Uterus (tissue), 4 donors: ENCODE measurements around the gene THOC1. TPM values are rescaled to one million over a fixed set of nuclear protein-coding genes. Genes with fewer than 3 reads are reported as not detected.

Experiments used
- DNase-seq, 2 donors: peaks; one replicate each; pipeline ENCODE4 v3.0.0-alpha.2; 2019 to 2020
- H3K27ac ChIP-seq, 2 donors: fragments of 200-600 bp; sonication (generic); 1 replicate in 1 of 2; 2 replicates in 1 of 2; pipeline ENCODE4 v1.5.1; 2016 to 2018
- H3K27me3 ChIP-seq, 2 donors: fragments of 200-600 bp; sonication (generic); one replicate each; pipeline ENCODE4 v1.5.1; 2018 to 2019; ENCODE audit warnings: control low read depth in 1 of 2
- H3K36me3 ChIP-seq, 2 donors: fragments of 200-600 bp; sonication (generic); one replicate each; pipeline ENCODE4 v1.5.1; 2019; ENCODE audit warnings: control low read depth in 1 of 2
- H3K4me1 ChIP-seq, 2 donors: fragments of 200-600 bp; sonication (generic); one replicate each; pipeline ENCODE4 v1.5.1; 2018 to 2019; ENCODE audit warnings: control low read depth in 1 of 2
- H3K4me3 ChIP-seq, 2 donors: fragments of 200-600 bp; sonication (generic); 1 replicate in 1 of 2; 2 replicates in 1 of 2; pipeline ENCODE4 v1.5.1; 2018 to 2019; ENCODE audit warnings: mild to moderate bottlenecking in 1 of 2
- H3K9me3 ChIP-seq, 2 donors: fragments of 200-600 bp; sonication (generic); one replicate each; pipeline ENCODE4 v1.5.1; 2019; ENCODE audit warnings: control low read depth in 1 of 2
- POLR2A ChIP-seq, 2 donors: fragments of 450-650 bp; IDR thresholded peaks; one replicate each; pipeline ENCODE4 v1.6.1; 2016; ENCODE audit warnings: antibody characterized with exemption in 2 of 2, mild to moderate bottlenecking in 1 of 2, moderate library complexity in 1 of 2
- intact Hi-C: fragments of 100-400 bp; cut with DNase I; formaldehyde crosslinking; loops from one replicate; pipeline ENCODE4 v1.15.1; 2023; ENCODE audit warnings: low total_unique reads
- total RNA-seq, 4 donors: library from RNA; depleted of rRNA in 3 of 4; stranded (reverse); fragments of >200 nt in 3 of 4; gene quantifications; one replicate each; pipeline versions ENCODE4 v1.1.0 to v1.2.4, GENCODE V29; 2014 to 2023
- TF ChIP-seq, protein P1 (sequence below), 4 experiments: fragments of 200-600 bp in 2 of 4; fragments of 450-650 bp in 2 of 4; sonication (generic) in 2 of 4; IDR thresholded peaks; one replicate each; pipeline ENCODE4 v1.5.1; 2016 to 2019; ENCODE audit warnings: antibody characterized with exemption in 4 of 4, mild to moderate bottlenecking in 2 of 4, moderate library complexity in 1 of 4
- donor health status: DM: yes; HTN: yes; CAD: no.

The THOC1 gene
- total RNA-seq, 4 donors from 2014 or later, result 58.2 to 245 (median 98.6) TPM

DNA sequence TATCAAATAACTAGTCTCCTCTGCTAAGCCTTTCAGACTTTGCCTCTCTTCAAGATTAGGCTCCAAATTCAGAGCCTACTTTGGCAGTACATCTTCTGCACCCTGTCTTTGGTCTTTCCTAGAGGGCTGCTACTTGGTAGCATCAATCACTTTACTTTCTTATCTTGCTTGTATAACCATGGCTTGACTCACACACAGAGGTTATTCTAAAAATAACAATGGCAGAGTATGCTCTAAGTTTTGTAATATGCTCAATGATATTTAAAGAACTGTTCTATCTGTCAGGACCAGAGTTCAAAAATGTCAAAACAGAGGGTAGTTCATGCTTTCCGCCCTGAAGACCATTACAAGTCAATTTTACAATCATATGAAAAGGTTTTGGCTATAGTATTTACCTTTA, 27.7 kb downstream of the THOC1 start:
- TF ChIP-seq, protein P1, sequence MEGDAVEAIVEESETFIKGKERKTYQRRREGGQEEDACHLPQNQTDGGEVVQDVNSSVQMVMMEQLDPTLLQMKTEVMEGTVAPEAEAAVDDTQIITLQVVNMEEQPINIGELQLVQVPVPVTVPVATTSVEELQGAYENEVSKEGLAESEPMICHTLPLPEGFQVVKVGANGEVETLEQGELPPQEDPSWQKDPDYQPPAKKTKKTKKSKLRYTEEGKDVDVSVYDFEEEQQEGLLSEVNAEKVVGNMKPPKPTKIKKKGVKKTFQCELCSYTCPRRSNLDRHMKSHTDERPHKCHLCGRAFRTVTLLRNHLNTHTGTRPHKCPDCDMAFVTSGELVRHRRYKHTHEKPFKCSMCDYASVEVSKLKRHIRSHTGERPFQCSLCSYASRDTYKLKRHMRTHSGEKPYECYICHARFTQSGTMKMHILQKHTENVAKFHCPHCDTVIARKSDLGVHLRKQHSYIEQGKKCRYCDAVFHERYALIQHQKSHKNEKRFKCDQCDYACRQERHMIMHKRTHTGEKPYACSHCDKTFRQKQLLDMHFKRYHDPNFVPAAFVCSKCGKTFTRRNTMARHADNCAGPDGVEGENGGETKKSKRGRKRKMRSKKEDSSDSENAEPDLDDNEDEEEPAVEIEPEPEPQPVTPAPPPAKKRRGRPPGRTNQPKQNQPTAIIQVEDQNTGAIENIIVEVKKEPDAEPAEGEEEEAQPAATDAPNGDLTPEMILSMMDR (IDR thresholded peaks at IDR 0.05), result no peak
- TF ChIP-seq POLR2A (IDR thresholded peaks at IDR 0.05), result no peak
- Histone ChIP-seq H3K9me3 (no peaks in the 10 kb centered on the region), H3K36me3 (no peaks in the 10 kb centered on the region), H3K4me1 (no peaks in the 10 kb centered on the region), H3K27me3 (no peaks in the 10 kb centered on the region), H3K4me3 (no peak overlapping the region), H3K27ac (no peak overlapping the region)
- DNase-seq, result no peak
- intact Hi-C loops, result no loop called here

DNA sequence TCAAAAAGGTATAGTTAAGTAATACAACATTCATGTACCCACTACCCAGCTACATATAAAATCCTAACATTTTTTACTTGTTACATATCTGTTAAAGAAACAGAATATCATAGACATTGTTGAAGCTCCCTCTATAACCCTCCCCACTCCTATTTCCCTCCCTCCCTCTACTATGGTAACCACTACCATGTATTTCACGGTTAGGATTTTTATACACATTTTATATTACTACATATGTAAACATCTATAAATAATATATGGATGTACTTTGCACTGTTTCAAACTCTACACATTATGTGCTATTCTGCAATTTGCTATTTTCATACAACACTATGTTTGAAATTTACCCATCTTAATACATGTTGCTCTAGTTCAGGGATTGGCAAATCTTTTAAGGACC, 36.3 kb downstream of the THOC1 start:
- DNase-seq, result no peak
- H3K4me1 ChIP-seq, result no peaks in the 10 kb centered on the region
- H3K4me3 ChIP-seq, result no peak overlapping the region
- TF ChIP-seq, protein P1 (IDR thresholded peaks at IDR 0.05), result no peak
- no peak for TF ChIP-seq POLR2A (IDR thresholded peaks at IDR 0.05)
- intact Hi-C loops, result no loop called here
- H3K36me3 ChIP-seq, result no peaks in the 10 kb centered on the region
- H3K27me3 ChIP-seq, result no peaks in the 10 kb centered on the region
- no peak overlapping the region for H3K27ac ChIP-seq
- no peaks in the 10 kb centered on the region for H3K9me3 ChIP-seq

DNA sequence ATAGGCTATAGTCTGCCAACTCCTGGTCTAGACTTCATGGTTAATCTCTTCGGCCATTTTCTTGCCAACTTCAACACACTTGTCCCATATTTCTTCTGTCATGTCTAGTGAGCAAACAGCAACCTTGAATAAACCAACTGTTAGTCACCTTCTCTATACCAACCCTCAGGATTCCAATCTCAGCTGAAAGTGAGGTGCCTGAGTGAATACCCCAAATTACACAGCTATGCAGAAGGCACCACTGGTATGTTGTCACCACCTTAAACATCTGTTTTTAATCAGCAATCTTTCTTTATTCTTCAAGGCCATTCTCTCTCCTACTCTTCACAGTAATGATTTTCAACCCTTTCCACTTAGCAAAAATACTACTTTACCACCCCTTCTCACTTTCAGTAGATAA, 39.3 kb downstream of the THOC1 start:
- no peak for DNase-seq
- Histone ChIP-seq H3K27me3 (no peaks in the 10 kb centered on the region), H3K4me1 (no peaks in the 10 kb centered on the region), H3K4me3 (no peak overlapping the region), H3K36me3 (no peaks in the 10 kb centered on the region), H3K27ac (no peak overlapping the region), H3K9me3 (no peaks in the 10 kb centered on the region)
- intact Hi-C loops, result no loop called here
- no peak for TF ChIP-seq POLR2A (IDR thresholded peaks at IDR 0.05)
- TF ChIP-seq, protein P1 (IDR thresholded peaks at IDR 0.05), result no peak

DNA sequence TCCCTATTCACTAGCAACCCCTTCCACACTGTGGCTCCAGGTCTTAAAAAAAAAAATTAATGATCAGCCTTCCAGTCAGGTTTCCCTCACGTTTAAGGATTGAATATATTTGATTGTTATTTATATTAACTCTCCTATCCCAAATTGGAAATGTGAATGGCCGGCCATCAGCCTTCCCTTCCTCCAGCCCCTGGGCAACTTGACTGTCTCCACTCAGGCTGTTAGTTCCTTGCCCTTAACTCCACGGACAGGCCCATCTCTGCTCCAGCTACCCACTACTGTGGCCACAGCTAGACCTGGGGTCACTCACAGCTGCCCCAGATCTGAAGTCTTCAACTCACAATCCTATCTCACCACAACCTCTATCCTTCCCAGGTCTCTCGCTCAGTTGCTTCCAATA, 39.9 kb downstream of the THOC1 start:
- no peak for TF ChIP-seq POLR2A (IDR thresholded peaks at IDR 0.05)
- TF ChIP-seq, protein P1 (IDR thresholded peaks at IDR 0.05), result no peak
- Histone ChIP-seq H3K4me3 (no peak overlapping the region), H3K27me3 (no peaks in the 10 kb centered on the region), H3K27ac (no peak overlapping the region), H3K9me3 (no peaks in the 10 kb centered on the region), H3K4me1 (no peaks in the 10 kb centered on the region), H3K36me3 (no peaks in the 10 kb centered on the region)
- no peak for DNase-seq
- intact Hi-C loops, result no loop called here

DNA sequence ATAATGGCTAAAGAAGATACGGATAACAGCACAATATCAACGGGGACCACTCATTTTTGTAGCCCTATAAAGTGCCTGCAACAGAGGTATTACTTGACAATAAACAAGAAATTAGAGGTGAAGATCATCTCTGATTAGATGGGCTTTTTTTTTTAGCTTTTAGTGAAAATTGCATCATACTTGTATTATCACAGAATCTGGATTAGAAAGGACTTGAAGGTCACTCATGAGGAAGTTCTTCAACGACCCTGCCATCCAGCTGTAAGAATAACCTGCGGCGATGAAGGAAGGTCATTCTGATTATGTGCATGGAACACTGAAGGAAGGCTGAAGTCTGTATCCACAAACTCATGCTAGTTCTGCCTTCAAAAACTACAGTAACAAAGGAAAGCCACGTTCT, 40.5 kb downstream of the THOC1 start:
- H3K4me1 ChIP-seq, result no peaks in the 10 kb centered on the region
- intact Hi-C loops, result no loop called here
- no peak for TF ChIP-seq POLR2A (IDR thresholded peaks at IDR 0.05)
- TF ChIP-seq, protein P1 (IDR thresholded peaks at IDR 0.05), result no peak
- no peaks in the 10 kb centered on the region for H3K36me3 ChIP-seq
- H3K9me3 ChIP-seq, result no peaks in the 10 kb centered on the region
- no peak overlapping the region for H3K4me3 ChIP-seq
- H3K27me3 ChIP-seq, result no peaks in the 10 kb centered on the region
- DNase-seq, result no peak
- no peak overlapping the region for H3K27ac ChIP-seq
